ENCODE measurements around the gene SHC2.

- TF ChIP-seq POLR2A (IDR thresholded peaks at IDR 0.05; ENCODE audit: low read depth, low read length) (no peak), POLR2AphosphoS5 (IDR thresholded peaks at IDR 0.05; ENCODE audit: low read depth, low read length) (no peak)
These were observed 13.6 kb upstream of the SHC2 start for GRCh38 chr19:474126-475078.

All from GM12892 (cell line).